ENCODE results near the gene MYO9A.

MYO9A gene
- long read RNA-seq, full-length matches to known transcripts: 1 of 19 reads
- long read RNA-seq, partial matches to known transcripts: 13 of 19 reads
- long read RNA-seq, other reads (novel, unspliced or antisense): 5 of 19 reads

DNA sequence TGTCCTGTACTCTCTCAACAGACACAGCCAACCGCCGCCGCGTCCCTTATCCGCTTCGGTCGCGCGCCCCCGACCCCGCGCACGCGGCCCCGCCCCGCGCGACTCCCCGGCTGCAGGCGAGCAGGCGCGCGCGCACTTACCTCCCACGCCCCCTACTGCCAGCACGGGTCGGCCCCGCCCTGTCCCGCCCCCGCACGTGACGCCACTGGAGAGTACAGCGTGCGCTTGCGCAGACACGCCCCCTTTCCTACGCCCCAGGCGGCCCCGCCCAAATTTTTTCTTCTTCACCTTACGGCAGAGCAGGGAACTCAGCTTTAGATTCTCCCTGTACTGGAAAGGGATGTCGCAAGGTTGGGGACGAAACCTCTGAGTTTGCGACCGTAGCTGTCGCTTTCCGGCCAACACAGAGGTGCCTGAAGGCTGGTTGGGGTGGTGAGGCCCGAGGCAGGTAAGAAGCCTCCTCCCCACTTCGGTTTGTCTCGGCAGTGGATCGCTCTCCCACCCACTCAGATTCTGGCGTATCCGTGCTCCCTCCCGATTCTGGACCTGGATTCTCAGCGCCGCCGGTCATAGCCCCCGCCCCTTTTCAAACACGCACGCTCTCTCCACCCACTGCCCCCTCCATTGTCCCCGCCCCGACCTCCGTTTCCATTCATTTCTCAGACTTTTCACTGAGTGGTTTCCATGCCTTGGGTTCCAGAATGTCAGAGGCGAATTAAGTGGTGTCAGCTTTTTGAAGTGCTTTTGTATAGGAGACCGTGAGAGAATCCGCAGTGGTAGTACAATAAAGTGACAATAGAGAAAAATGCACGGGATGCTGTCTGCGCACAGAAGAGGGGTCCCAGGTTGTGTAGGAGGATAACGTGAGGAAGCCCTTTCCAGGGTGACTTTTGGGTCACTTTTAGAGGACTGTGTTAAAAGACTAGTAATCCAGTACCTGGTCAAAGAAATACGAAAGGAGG, at the start of gene MYO9A, which contains the start of gene SENP8:
TSS of gene MYO9A (minus strand) at position 134 of the 962 bp plus-strand sequence. CDS start 71,587 bp downstream, outside the sequence.
TSS of gene SENP8 (plus strand) at position 387 of the 962 bp plus-strand sequence. CDS start 21,221 bp downstream, outside the sequence.
- TF ChIP-seq REST (IDR thresholded peaks at IDR 0.05; ENCODE audit: insufficient replicate concordance, low read depth) (peak; percentile 6), POLR2AphosphoS5 (IDR thresholded peaks at IDR 0.05; ENCODE audit: low read depth) (peak; percentile 78; the same call in 1 of the 2 replicates), SPI1 (IDR thresholded peaks at IDR 0.05; ENCODE audit: borderline replicate concordance, low read depth) (peak; percentile 42; the same call in 1 of the 2 replicates)
- TF ChIP-seq, protein P1, sequence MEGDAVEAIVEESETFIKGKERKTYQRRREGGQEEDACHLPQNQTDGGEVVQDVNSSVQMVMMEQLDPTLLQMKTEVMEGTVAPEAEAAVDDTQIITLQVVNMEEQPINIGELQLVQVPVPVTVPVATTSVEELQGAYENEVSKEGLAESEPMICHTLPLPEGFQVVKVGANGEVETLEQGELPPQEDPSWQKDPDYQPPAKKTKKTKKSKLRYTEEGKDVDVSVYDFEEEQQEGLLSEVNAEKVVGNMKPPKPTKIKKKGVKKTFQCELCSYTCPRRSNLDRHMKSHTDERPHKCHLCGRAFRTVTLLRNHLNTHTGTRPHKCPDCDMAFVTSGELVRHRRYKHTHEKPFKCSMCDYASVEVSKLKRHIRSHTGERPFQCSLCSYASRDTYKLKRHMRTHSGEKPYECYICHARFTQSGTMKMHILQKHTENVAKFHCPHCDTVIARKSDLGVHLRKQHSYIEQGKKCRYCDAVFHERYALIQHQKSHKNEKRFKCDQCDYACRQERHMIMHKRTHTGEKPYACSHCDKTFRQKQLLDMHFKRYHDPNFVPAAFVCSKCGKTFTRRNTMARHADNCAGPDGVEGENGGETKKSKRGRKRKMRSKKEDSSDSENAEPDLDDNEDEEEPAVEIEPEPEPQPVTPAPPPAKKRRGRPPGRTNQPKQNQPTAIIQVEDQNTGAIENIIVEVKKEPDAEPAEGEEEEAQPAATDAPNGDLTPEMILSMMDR (IDR thresholded peaks at IDR 0.05; ENCODE audit: insufficient read depth, low read length): no peak
- DNase-seq (ENCODE audit: low read depth in 1 of 2, low spot score in 1 of 2): peak; percentile 96 to 98
- peak within 1 kb of the TSS; percentile 92 for H3K27ac ChIP-seq (replicated peaks)
- H3K4me3 ChIP-seq (replicated peaks; ENCODE audit: insufficient read depth, low read length): peak within 1 kb of the TSS; percentile 76
- no peaks in the 10 kb centered on the region for H3K27me3 ChIP-seq (ENCODE audit: insufficient read depth, poor library complexity, severe bottlenecking)

DNA sequence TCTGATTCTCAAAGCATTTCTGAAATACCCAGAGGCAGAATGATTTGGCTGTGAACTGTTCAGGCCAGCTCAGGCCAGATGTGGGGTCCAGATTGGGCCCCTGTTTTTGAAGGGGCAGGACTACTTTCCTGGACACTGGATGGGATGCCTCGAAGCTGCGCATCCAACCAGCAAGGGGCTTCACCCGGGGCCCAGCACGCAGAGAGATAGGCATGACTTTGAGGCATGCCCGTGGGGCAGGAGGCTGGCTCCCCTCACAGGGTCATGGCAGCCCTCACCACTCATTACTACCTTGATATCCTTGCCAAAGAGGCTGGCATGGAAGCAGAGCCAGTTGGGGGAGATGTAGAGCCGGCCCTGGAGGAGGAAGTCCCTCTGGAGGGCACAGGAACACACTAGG, 49.5 kb upstream of the MYO9A start:
- H3K4me3 ChIP-seq (replicated peaks; ENCODE audit: insufficient read depth, low read length): no peak overlapping the region
- H3K27me3 ChIP-seq (ENCODE audit: insufficient read depth, poor library complexity, severe bottlenecking): no peaks in the 10 kb centered on the region
- DNase-seq (ENCODE audit: low read depth in 1 of 2, low spot score in 1 of 2): no peak
- no peak for TF ChIP-seq SPI1 (IDR thresholded peaks at IDR 0.05; ENCODE audit: borderline replicate concordance, low read depth)
- TF ChIP-seq, protein P1 (IDR thresholded peaks at IDR 0.05; ENCODE audit: insufficient read depth, low read length): no peak
- no peak for TF ChIP-seq POLR2AphosphoS5 (IDR thresholded peaks at IDR 0.05; ENCODE audit: low read depth)
- TF ChIP-seq GABPA (IDR thresholded peaks at IDR 0.05; ENCODE audit: low read depth): no peak
- no peak for TF ChIP-seq REST (IDR thresholded peaks at IDR 0.05; ENCODE audit: insufficient replicate concordance, low read depth)
- H3K27ac ChIP-seq (replicated peaks): no peak overlapping the region

DNA sequence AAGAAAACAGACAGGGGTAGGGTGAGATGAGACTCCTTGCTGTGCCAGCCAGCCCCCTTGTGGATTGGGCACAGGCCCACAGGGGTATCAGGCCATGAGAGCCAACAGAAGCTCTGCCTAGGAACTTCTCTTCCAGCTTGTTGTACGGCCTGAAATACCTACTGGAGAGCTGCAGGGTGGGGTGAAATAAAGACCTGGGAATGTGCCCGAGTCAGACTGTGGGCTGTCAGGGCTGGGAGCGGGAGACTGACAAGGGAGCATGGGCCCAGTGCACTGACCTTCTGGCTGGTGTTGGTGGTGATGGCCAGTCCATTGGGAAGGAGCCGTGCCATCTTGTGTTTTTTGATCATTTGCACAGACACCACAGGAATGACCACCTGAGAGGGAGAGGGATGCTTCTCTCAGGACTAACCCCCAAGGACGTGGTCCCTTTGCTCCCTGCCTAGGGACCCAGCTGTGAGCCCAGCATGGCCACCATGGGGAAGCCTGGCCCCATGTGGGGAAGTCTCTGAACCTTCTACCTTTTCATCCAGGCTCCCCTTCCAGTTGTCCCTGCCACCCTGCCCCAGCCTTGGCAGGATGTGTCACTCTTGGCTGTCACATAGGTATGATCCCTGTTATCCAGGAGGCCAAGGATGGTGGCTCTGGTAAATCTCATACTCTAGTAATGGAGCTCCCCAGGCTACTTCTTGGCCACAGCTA, 48.9 kb upstream of the MYO9A start:
- H3K27ac ChIP-seq (replicated peaks): no peak overlapping the region
- TF ChIP-seq, protein P1 (IDR thresholded peaks at IDR 0.05; ENCODE audit: insufficient read depth, low read length): no peak
- TF ChIP-seq REST (IDR thresholded peaks at IDR 0.05; ENCODE audit: insufficient replicate concordance, low read depth) (no peak), GABPA (IDR thresholded peaks at IDR 0.05; ENCODE audit: low read depth) (no peak), SPI1 (IDR thresholded peaks at IDR 0.05; ENCODE audit: borderline replicate concordance, low read depth) (no peak), POLR2AphosphoS5 (IDR thresholded peaks at IDR 0.05; ENCODE audit: low read depth) (no peak)
- DNase-seq (ENCODE audit: low read depth in 1 of 2, low spot score in 1 of 2): no peak
- H3K4me3 ChIP-seq (replicated peaks; ENCODE audit: insufficient read depth, low read length): no peak overlapping the region
- H3K27me3 ChIP-seq (ENCODE audit: insufficient read depth, poor library complexity, severe bottlenecking): no peaks in the 10 kb centered on the region
